Bronchial epithelial cell (primary cell): Measurements from ENCODE around the gene LUZP2. TPM values are rescaled to one million over a fixed set of nuclear protein-coding genes. Genes with fewer than 3 reads are reported as not detected.

Experiments
- DNase-seq: peaks from one replicate; pipeline ENCODE4 v3.0.0-alpha.2; 2010; ENCODE audit warnings: low read depth
- FAIRE-seq: peaks from 2 replicates; lab custom pipeline; 2011; peaks lifted over from hg19 to GRCh38; lab: Jason Lieb, UNC
- H3K27me3 ChIP-seq: 2 replicates; pipeline ENCODE4 v1.5.1; 2011; ENCODE audit warnings: low read length; ENCODE audit not compliant: control insufficient read depth, insufficient read depth
- H3K36me3 ChIP-seq: 2 replicates; pipeline ENCODE4 v1.5.1; 2011; ENCODE audit warnings: low read length; ENCODE audit not compliant: control insufficient read depth, insufficient read depth
- H3K4me3 ChIP-seq: 2 replicates; pipeline ENCODE4 v1.5.1; 2011; ENCODE audit warnings: mild to moderate bottlenecking, low read depth, low read length, control low read depth
- total RNA-seq: library from RNA; depleted of rRNA; stranded (reverse); fragments of >200 nt; gene quantifications from 2 replicates; pipeline ENCODE4 v1.2.1, GENCODE V29; 2014
- TF ChIP-seq, protein P1 (sequence below): IDR thresholded peaks from 2 replicates; pipeline ENCODE4 v1.5.1; 2011; ENCODE audit warnings: mild to moderate bottlenecking, moderate library complexity, low read length, control low read depth, inconsistent platforms; ENCODE audit not compliant: insufficient read depth, severe bottlenecking

LUZP2 gene
- total RNA-seq, 1 donor from 2014 or later: not detected

DNA sequence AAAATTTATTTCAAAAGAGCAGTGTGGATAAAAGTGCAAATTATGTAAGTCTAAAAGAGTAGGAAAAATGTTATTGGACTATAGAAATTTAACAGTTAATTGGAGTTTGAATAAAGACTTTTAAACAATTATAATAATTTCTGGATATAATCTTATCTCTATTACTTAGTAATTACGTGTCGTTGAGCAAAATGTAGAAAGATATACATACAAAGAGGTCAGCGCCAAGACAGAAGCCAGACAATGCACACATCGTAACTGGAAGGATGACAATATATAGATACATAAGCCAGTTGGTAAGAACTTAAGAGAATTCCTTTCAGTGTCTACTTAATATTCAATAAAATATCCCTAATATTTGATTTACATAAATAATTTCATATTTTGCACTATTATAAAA, 157.0 kb downstream of the LUZP2 start:
- DNase-seq: no peak
- no peak overlapping the region for H3K4me3 ChIP-seq
- H3K36me3 ChIP-seq: no peaks in the 10 kb centered on the region
- TF ChIP-seq, protein P1, sequence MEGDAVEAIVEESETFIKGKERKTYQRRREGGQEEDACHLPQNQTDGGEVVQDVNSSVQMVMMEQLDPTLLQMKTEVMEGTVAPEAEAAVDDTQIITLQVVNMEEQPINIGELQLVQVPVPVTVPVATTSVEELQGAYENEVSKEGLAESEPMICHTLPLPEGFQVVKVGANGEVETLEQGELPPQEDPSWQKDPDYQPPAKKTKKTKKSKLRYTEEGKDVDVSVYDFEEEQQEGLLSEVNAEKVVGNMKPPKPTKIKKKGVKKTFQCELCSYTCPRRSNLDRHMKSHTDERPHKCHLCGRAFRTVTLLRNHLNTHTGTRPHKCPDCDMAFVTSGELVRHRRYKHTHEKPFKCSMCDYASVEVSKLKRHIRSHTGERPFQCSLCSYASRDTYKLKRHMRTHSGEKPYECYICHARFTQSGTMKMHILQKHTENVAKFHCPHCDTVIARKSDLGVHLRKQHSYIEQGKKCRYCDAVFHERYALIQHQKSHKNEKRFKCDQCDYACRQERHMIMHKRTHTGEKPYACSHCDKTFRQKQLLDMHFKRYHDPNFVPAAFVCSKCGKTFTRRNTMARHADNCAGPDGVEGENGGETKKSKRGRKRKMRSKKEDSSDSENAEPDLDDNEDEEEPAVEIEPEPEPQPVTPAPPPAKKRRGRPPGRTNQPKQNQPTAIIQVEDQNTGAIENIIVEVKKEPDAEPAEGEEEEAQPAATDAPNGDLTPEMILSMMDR: no peak
- no peaks in the 10 kb centered on the region for H3K27me3 ChIP-seq
- FAIRE-seq: no peak

DNA sequence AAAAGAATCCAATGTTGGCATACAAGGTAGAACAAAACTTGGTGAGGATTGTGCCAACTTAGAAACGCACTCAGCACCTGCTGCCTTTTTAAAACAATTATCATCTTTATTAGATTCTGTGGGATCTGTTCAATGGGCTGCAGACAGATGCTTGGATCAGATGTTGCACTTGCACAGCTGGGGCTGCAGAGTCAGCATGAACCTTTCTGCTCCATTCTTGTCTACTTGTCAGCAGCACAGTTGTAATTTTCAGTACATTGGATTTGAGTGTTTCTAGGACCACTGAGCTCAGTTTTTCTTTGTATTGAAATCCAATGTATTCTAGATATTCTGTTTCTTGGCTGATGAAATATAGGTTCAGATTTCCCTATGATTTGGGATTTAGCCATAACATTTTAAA, 164.5 kb downstream of the LUZP2 start:
- FAIRE-seq (no peak), DNase-seq (no peak)
- Histone ChIP-seq H3K4me3 (no peak overlapping the region), H3K36me3 (no peaks in the 10 kb centered on the region), H3K27me3 (no peaks in the 10 kb centered on the region)
- TF ChIP-seq, protein P1: no peak

DNA sequence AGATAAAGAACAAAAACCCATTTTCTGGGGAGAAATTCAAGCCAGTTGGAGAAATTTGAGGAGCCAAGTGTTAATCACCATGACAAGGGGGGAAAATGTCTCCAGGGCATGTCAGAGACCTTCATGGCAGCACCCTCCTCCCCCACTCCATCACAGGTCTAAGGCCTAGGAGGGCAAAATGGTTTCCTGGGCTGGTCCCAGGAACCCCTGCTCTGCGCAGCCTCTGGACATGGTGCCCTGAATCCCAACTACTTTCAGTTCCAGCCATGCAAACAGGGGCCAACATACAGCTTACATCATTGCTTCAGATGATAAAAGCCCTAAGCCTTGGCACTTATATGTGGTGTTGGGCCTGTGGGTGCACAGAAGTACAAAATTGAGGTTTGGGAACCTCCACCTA, 167.5 kb downstream of the LUZP2 start:
- TF ChIP-seq, protein P1: no peak
- Histone ChIP-seq H3K27me3 (no peaks in the 10 kb centered on the region), H3K36me3 (no peaks in the 10 kb centered on the region), H3K4me3 (no peak overlapping the region)
- DNase-seq (no peak), FAIRE-seq (no peak)

DNA sequence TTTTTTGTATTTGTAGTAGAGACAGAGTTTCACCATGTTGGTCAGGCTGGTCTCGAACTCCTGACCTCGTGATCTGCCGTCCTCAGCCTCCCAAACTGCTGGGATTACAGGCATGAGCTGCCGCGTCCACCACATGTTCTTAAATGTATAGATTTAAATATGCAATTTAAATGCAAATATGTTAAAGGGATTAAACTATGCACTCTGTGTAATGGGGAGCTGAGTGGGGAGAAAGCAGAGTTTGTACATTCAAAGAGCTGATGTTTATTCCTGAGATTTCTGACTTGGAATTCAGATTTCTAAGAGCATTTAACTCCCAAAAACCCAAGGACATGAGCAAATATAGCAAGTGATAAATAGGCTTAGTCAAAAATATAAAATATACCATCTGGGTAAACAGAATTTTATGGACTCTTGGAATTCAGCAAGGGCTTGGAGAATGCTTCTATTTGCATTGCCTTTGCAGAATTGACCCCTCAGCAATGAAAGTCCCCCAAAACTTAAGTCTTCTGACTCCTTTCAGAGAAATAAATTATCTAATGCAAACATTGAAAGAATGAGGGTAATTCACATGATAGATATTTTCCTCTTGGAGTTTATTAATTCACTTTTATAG, 170.6 kb downstream of the LUZP2 start:
- Histone ChIP-seq H3K27me3 (no peaks in the 10 kb centered on the region), H3K36me3 (no peaks in the 10 kb centered on the region), H3K4me3 (no peak overlapping the region)
- DNase-seq: no peak
- TF ChIP-seq, protein P1: no peak
- FAIRE-seq: no peak

DNA sequence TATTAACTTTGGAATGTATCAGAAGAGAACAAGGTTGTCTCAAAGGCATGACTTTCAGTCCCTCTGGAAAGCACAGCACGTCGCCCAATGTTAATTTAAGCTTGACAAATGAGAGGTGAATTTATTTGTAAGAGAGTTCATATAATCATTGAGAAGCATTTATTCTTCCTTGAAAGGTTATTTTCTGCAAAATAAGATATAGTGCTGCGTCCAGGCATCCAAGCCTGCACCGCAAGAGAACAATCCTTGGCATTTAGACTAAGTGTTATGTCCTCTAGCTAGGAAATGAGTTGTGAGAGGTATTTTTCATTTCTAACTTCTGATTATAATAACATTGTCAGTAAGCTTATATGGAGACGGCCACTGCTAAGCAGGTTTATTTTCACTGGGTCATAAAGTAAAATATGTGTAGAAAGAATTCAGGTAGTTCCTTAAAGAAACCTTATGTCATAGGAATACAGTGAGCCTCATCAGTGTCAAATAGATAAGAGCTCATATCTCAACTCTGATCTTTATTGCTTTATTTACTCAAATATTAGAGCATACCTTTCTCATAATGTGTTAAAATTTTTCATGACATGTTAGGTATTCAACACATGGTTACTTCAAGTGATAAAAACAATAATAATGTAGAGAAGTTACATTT, 182.0 kb downstream of the LUZP2 start:
- Histone ChIP-seq H3K4me3 (no peak overlapping the region), H3K27me3 (no peaks in the 10 kb centered on the region), H3K36me3 (no peaks in the 10 kb centered on the region)
- TF ChIP-seq, protein P1: no peak
- FAIRE-seq (no peak), DNase-seq (no peak)
